NB4 (cell line): ENCODE data around the gene PTGDS.

ENCODE experiments used
- POLR2A ChIP-seq: IDR thresholded peaks from 2 replicates; pipeline ENCODE4 v1.6.1; 2011; ENCODE audit warnings: mild to moderate bottlenecking; ENCODE audit not compliant: insufficient read length; ENCODE audit errors: extremely low read depth
- TF ChIP-seq, protein P1 (sequence below): IDR thresholded peaks from one replicate; pipeline ENCODE4 v1.5.1; 2012; ENCODE audit warnings: low read depth, low read length
- TF ChIP-seq, protein P2 (sequence below): IDR thresholded peaks from 2 replicates; pipeline ENCODE4 v1.6.1; 2011; ENCODE audit warnings: low read depth, low read length

DNA sequence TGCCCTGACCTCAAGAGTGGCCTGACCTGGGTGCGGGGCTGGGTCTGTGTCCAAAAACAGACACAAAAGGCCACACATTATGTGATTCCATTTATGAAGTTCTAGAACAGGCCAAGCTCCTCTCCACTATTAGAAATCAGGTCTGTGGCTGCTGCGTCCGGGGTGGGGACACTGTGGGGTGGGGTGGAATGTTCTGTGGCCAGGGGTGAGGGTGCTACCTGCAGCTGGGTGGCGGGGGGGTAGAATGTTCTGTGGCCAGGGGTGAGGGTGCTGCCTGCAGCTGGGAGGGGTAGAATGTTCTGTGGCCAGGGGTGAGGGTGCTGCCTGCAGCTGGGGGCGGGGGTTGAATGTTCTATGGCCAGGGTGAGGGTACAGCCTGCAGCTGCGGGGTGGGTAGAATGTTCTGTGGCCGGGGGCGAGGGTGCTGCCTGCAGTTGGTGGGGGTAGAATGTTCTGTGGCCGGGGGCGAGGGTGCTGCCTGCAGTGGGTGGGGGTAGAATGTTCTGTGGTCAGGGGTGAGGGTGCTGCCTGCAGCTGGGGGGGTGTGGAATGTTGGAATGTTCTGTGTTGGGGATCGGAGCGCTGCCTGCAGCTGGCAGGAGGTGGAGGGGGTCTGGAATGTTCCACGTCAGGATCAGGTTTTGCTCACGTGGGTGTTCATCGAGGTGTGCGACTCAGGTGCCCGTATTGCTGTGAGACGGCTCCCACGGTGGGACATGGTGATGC lies 16.9 kb upstream of the PTGDS start:
- TF ChIP-seq, protein P1, sequence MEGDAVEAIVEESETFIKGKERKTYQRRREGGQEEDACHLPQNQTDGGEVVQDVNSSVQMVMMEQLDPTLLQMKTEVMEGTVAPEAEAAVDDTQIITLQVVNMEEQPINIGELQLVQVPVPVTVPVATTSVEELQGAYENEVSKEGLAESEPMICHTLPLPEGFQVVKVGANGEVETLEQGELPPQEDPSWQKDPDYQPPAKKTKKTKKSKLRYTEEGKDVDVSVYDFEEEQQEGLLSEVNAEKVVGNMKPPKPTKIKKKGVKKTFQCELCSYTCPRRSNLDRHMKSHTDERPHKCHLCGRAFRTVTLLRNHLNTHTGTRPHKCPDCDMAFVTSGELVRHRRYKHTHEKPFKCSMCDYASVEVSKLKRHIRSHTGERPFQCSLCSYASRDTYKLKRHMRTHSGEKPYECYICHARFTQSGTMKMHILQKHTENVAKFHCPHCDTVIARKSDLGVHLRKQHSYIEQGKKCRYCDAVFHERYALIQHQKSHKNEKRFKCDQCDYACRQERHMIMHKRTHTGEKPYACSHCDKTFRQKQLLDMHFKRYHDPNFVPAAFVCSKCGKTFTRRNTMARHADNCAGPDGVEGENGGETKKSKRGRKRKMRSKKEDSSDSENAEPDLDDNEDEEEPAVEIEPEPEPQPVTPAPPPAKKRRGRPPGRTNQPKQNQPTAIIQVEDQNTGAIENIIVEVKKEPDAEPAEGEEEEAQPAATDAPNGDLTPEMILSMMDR: no peak
- TF ChIP-seq POLR2A: no peak
- TF ChIP-seq, protein P2, sequence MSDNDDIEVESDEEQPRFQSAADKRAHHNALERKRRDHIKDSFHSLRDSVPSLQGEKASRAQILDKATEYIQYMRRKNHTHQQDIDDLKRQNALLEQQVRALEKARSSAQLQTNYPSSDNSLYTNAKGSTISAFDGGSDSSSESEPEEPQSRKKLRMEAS: no peak
